ENCODE measurements around the gene MMP24OS.

DNA sequence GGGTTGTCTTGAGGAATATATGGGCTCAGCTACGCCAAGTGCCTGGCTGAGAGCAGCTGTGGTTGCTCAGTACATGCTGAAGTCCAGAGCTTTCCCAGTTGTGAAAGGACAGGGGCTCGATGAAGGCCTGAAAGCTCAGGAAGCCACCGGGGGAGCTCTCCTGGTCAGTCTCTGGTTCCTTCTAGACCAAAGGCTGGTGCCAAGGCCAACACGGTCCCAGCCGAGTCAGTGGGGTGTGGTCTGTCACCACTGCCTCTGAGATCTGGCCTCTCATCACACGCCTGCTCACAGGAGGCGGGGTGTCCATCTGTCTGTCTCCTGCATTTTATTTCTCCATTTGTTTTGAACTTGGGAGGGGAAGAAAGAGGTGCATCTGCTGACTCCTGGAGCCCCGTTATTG, 19.2 kb upstream of the MMP24OS start:
- TF ChIP-seq SUZ12 (IDR thresholded peaks at IDR 0.05; ENCODE audit: extremely low read depth, insufficient read depth, insufficient read length) (no peak), YY1 (IDR thresholded peaks at IDR 0.05; ENCODE audit: insufficient read depth, insufficient read length) (no peak)

Data from NT2/D1 (cell line).